HG03103 (cell line): Measurements from ENCODE around the gene SCG3.

Experiments used
- ATAC-seq: cut with Tn5 transposase; IDR thresholded peaks from one replicate; pipeline ENCODE4 v1.9.1; 2021; ENCODE audit warnings: low read depth; ENCODE audit not compliant: unreplicated experiment

The SCG3 gene

GRCh38 chr15:51677452-51677851 lies 3.9 kb upstream of the SCG3 start:
- ATAC-seq, result no peak

GRCh38 chr15:51678096-51678495 lies 3.2 kb upstream of the SCG3 start:
- ATAC-seq, result no peak

- no peak for ATAC-seq
Observed at GRCh38 chr15:51680321-51680720, 982 bp upstream of the SCG3 start.

- no peak for ATAC-seq
Observed at GRCh38 chr15:51687565-51687964, 6.3 kb downstream of the SCG3 start.

GRCh38 chr15:51688863-51689262 lies 7.6 kb downstream of the SCG3 start:
- no peak for ATAC-seq

GRCh38 chr15:51692154-51692553 lies 10.9 kb downstream of the SCG3 start:
- no peak for ATAC-seq

GRCh38 chr15:51696566-51696965 lies 15.3 kb downstream of the SCG3 start:
- no peak for ATAC-seq

- ATAC-seq, result no peak
Observed at GRCh38 chr15:51697163-51697562, 15.9 kb downstream of the SCG3 start.

- no peak for ATAC-seq
Observed at GRCh38 chr15:51699373-51699772, 18.1 kb downstream of the SCG3 start.

GRCh38 chr15:51702710-51703109 lies 21.4 kb downstream of the SCG3 start:
- ATAC-seq, result no peak

- ATAC-seq, result no peak
Observed at GRCh38 chr15:51706291-51706690, 25.0 kb downstream of the SCG3 start.

GRCh38 chr15:51706926-51707608 lies 25.8 kb downstream of the SCG3 start:
- no peak for ATAC-seq

GRCh38 chr15:51708013-51708412 lies 26.7 kb downstream of the SCG3 start:
- no peak for ATAC-seq

GRCh38 chr15:51709031-51709430 lies 27.7 kb downstream of the SCG3 start:
- ATAC-seq, result no peak

GRCh38 chr15:51714162-51714561 lies 32.9 kb downstream of the SCG3 start:
- ATAC-seq, result no peak

- no peak for ATAC-seq
Observed at GRCh38 chr15:51714911-51715310, 33.6 kb downstream of the SCG3 start.

GRCh38 chr15:51718219-51718618 lies 36.9 kb downstream of the SCG3 start:
- ATAC-seq, result no peak

- no peak for ATAC-seq
Observed at GRCh38 chr15:51718746-51719145, 37.4 kb downstream of the SCG3 start.

- ATAC-seq, result no peak
Observed at GRCh38 chr15:51720201-51720995, 39.1 kb downstream of the SCG3 start.

- ATAC-seq, result no peak
Observed at GRCh38 chr15:51721199-51721960, 40.1 kb downstream of the SCG3 start.

- ATAC-seq, result no peak
Observed at GRCh38 chr15:51724199-51724598, 42.9 kb downstream of the SCG3 start.
